22Rv1 (cell line): Measurements from ENCODE around the gene MAP4K1.
"Not testable (repeated sequence)": the region's sequence is repeated elsewhere in the genome, so short reads cannot be mapped to it uniquely, and the experiment has no call there.

ENCODE experiments used
- H3K27ac ChIP-seq: fragments of 450-650 bp; 2 replicates; pipeline ENCODE4 v1.5.1; 2017
- ZFX ChIP-seq: fragments of 450-650 bp; IDR thresholded peaks from 2 replicates; pipeline ENCODE4 v1.6.1; 2017; ENCODE audit warnings: antibody characterized with exemption, borderline replicate concordance
- TF ChIP-seq, protein P1 (sequence below): fragments of 450-650 bp; IDR thresholded peaks from 2 replicates; pipeline ENCODE4 v1.5.1; 2017; ENCODE audit warnings: mild to moderate bottlenecking

Gene MAP4K1

DNA sequence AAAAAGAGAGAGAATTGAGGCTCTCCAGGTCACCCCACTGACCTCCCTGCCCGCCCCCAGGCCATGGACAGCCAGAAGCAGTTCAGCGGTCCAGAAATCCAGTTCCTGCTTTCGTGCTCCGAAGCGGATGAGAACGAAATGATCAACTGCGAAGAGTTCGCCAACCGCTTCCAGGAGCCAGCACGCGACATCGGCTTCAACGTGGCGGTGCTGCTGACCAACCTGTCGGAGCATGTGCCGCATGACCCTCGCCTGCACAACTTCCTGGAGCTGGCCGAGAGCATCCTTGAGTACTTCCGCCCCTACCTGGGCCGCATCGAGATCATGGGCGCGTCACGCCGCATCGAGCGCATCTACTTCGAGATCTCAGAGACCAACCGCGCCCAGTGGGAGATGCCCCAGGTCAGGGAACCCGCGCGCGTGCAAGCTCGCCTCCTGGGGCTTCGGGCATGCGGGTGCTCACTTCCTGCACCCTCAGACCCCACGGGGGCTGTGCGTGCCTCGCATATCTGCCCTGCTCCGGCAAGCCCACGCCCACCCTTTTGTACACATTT, 56.6 kb downstream of the MAP4K1 start:
- TF ChIP-seq, protein P1, sequence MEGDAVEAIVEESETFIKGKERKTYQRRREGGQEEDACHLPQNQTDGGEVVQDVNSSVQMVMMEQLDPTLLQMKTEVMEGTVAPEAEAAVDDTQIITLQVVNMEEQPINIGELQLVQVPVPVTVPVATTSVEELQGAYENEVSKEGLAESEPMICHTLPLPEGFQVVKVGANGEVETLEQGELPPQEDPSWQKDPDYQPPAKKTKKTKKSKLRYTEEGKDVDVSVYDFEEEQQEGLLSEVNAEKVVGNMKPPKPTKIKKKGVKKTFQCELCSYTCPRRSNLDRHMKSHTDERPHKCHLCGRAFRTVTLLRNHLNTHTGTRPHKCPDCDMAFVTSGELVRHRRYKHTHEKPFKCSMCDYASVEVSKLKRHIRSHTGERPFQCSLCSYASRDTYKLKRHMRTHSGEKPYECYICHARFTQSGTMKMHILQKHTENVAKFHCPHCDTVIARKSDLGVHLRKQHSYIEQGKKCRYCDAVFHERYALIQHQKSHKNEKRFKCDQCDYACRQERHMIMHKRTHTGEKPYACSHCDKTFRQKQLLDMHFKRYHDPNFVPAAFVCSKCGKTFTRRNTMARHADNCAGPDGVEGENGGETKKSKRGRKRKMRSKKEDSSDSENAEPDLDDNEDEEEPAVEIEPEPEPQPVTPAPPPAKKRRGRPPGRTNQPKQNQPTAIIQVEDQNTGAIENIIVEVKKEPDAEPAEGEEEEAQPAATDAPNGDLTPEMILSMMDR = no peak
- TF ChIP-seq ZFX = no peak
- no peak overlapping the region for H3K27ac ChIP-seq

DNA sequence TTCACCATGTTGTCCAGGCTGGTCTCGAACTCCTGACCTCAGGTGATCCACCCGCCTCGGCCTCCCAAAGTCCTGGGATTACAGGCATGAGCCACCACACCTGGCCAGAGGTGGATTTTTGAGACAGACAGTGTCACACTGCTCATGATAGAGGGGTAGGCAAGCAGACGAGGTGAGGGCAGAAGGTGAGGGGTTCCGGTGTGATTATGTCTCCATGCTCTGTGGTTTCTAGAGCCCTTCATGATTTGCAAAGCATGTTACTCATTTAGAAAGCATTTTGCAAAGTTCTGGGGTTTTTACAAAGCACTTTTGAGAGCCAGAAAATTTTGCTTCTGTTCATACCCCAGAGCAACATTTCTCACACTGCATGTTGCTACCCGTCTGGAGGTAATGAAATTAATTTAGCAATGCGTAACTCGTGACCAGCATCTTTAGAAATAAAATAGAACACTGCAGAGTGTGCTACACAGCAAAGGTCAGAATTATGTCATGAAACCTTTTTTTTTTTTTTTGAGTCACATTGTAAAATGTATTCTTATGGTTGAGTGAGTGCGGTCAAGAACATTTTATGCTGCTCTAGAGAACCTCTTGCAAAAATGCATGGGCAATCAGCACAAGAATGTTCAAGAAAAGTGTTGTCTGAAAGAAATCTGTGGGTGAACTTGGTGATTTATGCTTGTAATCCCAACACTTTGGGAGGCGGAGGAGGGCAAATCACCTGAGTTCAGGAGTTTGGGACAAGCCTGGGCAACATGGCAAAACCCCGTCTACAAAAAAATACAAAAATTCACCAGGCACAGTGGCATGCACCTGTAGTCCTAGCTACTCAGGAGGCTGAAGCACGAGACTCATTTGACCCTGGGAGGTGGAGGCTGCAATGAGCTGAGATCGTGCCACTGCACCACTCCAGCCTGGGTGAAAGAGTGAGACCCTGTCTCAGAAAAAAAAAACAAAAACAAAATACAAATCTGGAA, 58.0 kb downstream of the MAP4K1 start:
- no peak for TF ChIP-seq ZFX
- TF ChIP-seq, protein P1 = no peak
- no peak overlapping the region for H3K27ac ChIP-seq

DNA sequence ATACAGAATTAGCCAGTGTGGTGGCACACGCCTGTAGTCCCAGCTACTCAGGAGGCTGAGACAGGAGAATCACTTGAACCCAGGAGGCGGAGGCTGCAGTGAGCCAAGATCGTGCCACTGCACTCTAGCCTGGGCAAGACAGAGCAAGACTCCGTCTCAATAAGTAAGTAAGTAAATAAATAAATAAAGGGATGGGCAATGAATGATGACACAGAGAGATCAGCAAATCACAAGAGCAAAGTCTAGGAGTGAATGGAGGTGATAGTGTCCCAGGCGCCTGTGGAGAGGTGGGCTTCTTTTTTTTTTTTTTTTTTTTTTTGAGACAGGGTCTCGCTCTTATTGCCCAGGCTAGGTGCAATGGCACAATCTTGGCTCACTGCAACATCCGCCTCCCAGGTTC, 58.8 kb downstream of the MAP4K1 start:
- not testable (repeated sequence) for H3K27ac ChIP-seq

DNA sequence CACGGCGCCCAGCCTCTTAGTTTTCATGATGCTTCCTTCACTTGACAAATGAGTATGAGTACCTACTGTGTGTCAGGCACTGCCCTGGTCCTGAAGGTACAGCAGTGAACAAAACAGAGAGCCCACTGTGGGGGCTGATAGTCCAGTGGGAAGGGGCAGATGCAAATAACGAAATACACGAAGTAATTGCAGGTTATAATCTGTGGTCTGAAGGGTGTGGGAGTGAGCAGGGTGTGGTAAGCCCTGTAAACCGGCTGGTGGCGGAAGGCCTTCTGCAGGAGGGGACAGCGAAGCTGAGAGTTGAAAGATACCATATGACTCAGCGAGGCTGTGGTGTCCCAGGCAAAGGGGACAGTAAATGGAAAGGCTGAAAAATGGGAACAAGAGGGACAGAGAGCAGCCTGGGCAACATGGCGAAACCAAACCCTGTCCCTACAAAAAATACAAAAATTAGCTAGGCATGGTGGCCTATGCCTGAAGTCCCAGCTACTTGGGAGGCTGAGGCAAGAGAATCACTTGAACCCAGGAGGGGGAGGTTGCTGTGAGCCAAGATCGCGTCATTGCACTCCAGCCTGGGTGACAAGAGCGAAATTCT, 60.5 kb downstream of the MAP4K1 start:
- TF ChIP-seq ZFX = no peak
- TF ChIP-seq, protein P1 = no peak
- H3K27ac ChIP-seq = no peak overlapping the region

DNA sequence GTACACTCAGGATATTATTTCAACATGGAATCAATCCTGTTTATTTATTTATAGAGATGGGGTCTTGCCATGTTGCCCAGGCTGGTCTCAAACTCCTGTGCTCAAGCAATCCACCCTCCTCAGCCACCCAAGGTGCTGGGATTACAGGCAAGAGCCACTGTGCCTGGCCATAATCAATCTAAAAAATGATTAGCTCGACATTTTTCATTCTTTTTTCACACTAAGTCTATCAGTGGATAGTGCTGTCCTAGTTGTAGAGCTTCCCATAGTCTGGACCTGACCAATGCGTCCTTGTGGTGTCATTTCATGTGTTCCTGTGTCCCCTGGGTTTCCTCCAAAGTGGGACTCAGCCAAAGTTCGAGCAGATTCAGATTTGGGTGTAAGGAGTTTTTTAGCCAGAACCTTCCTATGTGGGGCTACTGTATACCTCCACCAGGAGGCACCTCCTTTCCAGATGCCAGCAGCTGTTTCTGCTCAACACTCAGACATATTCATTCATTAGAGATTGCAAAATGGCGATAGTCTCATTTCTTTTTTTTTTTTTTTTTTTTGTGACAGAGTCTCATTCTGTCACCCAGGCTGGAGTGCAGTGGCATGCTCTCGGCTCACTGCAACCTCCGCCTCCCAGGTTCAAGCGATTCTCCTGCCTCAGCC, 61.1 kb downstream of the MAP4K1 start:
- TF ChIP-seq, protein P1 = no peak
- no peak for TF ChIP-seq ZFX
- H3K27ac ChIP-seq = no peak overlapping the region

DNA sequence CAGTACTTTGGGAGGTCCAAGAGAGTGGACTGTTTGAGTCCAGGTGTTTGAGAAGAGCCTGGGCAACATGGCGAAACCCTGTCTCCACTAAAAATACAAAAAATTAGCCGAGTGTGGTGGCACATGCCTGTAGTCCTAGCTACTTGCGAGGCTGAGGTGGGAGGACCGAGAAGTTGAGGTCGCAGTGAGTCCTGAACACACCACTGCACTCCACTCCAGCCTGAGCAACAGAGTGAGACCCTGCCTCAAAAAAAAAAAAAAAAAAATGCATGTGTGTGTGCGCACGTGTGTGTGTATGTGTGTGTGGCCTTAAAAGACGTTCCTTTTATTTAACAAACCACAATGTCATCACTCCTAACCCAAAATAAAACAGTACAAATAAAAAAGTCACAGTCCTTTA, 62.6 kb downstream of the MAP4K1 start:
- no peak overlapping the region for H3K27ac ChIP-seq
- no peak for TF ChIP-seq ZFX
- TF ChIP-seq, protein P1 = no peak

DNA sequence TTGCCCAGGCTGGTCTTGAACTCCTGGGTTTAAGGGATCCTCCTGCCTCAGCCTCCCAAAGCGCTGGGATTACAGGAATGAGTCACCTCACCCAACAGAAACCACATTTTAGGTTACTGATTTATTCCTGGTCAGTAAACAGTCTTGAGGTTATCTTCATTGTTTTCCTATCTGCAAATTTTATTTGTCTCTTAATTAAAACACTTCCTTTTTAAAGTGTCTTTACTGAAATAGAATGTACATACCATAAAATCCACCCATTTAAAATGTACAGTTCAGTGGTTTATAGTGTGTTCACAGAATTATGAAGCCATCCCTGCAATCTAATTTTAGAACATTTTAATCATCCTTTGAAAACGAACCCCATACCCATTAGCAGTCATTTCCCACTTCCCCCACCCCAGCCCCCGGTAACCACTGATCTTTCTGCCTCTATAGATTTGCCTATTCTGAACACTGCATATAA, 63.0 kb downstream of the MAP4K1 start:
- H3K27ac ChIP-seq = no peak overlapping the region
- TF ChIP-seq, protein P1 = no peak
- no peak for TF ChIP-seq ZFX

DNA sequence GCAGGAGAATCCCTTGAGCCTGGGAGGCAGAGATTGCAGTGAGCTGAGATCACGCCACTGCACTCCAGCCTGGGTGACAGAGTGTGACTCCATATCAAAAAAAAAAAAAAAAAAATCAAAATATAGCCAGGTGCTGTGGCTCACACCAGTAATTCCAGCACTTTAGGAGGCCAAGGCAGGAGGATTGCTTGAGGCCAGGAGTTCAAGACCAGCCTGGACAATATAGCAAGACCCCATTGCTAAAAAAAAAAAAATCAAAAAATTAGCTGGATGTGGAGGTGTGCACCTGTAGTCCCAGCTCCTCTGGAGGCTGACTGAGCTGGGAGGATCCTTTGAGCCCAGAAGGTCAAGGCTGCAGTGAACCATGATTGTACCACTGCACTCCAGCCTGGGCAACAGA, 64.5 kb downstream of the MAP4K1 start:
- H3K27ac ChIP-seq = not testable (repeated sequence)
